ENCODE data around the gene FAM9A. TPM values are rescaled to one million over a fixed set of nuclear protein-coding genes. Genes with fewer than 3 reads are reported as not detected.

Gene FAM9A
- total RNA-seq = not detected

GRCh38 chrX:8801041-8801599 is at the start of gene FAM9A:
Gene FAM9A (minus strand): TSS chrX:8801383. CDS start chrX:8800171, 1,212 bp downstream.

Other genes with a start within 250 kb of the FAM9A start
- 92.7 TPM for gene ANOS1, start 69.2 kb downstream of the FAM9A start, total RNA-seq
- gene FAM9B, start 232.7 kb upstream of the FAM9A start, total RNA-seq = not detected

All from diencephalon (tissue), 1 donor.